ENCODE results near the gene GABARAP.
"Not testable (repeated sequence)": the region's sequence is repeated elsewhere in the genome, so short reads cannot be mapped to it uniquely, and the experiment has no call there.

GABARAP gene

GRCh38 chr17:7250695-7251627, 8.7 kb upstream of the GABARAP start:
- no peak for TF ChIP-seq CTCF (conservative IDR thresholded peaks at IDR 0.05; ENCODE audit: low read depth)
- H3K27ac ChIP-seq: peak overlapping the region; percentile 98
- no peak for DNase-seq (ENCODE audit: low spot score)
- ChIA-PET CTCF (interaction anchor here (0.6 to 1.1 kb wide), 3 partner anchors 12 to 1126 kb away, joined by 3 to 9 read pairs (median 4); partner anchors contain the start of gene PHF23), POLR2A (ENCODE audit: low non-redundant PET) (interaction anchor here (0.7 kb wide), 1 partner anchor 9 kb away, joined by 4 read pairs; the partner anchor contains the start of gene GABARAP)

- DNase-seq (ENCODE audit: low spot score): no peak
- no peak for TF ChIP-seq CTCF (conservative IDR thresholded peaks at IDR 0.05; ENCODE audit: low read depth)
- ChIA-PET CTCF (interaction anchor here (1.2 kb wide), 1 partner anchor 8 kb away, joined by 5 read pairs; no protein-coding TSS in a partner anchor), POLR2A (ENCODE audit: low non-redundant PET) (interaction anchor here (0.6 kb wide), 1 partner anchor 8 kb away, joined by 7 read pairs; no protein-coding TSS in a partner anchor)
- H3K27ac ChIP-seq: peak overlapping the region; percentile 98
Observed at GRCh38 chr17:7249830-7250229, 7.6 kb upstream of the GABARAP start.

- no peak for DNase-seq (ENCODE audit: low spot score)
- CTCF ChIA-PET: interaction anchor here (1.2 kb wide), 1 partner anchor 7 kb away, joined by 5 read pairs; no protein-coding TSS in a partner anchor
- peak overlapping the region; percentile 98 for H3K27ac ChIP-seq
- POLR2A ChIA-PET (ENCODE audit: low non-redundant PET): interaction anchor here (0.6 kb wide), 1 partner anchor 9 kb away, joined by 7 read pairs; no protein-coding TSS in a partner anchor
- no peak for TF ChIP-seq CTCF (conservative IDR thresholded peaks at IDR 0.05; ENCODE audit: low read depth)
Observed at GRCh38 chr17:7249214-7249613, 7.0 kb upstream of the GABARAP start.

GRCh38 chr17:7248796-7249195, 6.5 kb upstream of the GABARAP start:
- CTCF ChIA-PET: no interaction called here
- POLR2A ChIA-PET (ENCODE audit: low non-redundant PET): no interaction called here
- no peak for TF ChIP-seq CTCF (conservative IDR thresholded peaks at IDR 0.05; ENCODE audit: low read depth)
- no peak for DNase-seq (ENCODE audit: low spot score)
- H3K27ac ChIP-seq: peak overlapping the region; percentile 98

GRCh38 chr17:7246779-7247178, 4.5 kb upstream of the GABARAP start:
- TF ChIP-seq CTCF (conservative IDR thresholded peaks at IDR 0.05; ENCODE audit: low read depth): no peak
- ChIA-PET POLR2A (ENCODE audit: low non-redundant PET) (no interaction called here), CTCF (no interaction called here)
- DNase-seq (ENCODE audit: low spot score): no peak
- peak overlapping the region; percentile 28 for H3K27ac ChIP-seq

GRCh38 chr17:7243838-7244237, 1.6 kb upstream of the GABARAP start:
- DNase-seq (ENCODE audit: low spot score); CTCF ChIA-PET; POLR2A ChIA-PET (ENCODE audit: low non-redundant PET): not testable (repeated sequence)
- H3K27ac ChIP-seq: peak overlapping the region; percentile 90

GRCh38 chr17:7243453-7243729, 1.1 kb upstream of the GABARAP start:
- no peak for TF ChIP-seq CTCF (conservative IDR thresholded peaks at IDR 0.05; ENCODE audit: low read depth)
- CTCF ChIA-PET: no interaction called here

More at GRCh38 chr17:7243453-7243729, 1.1 kb upstream of the GABARAP start:
- peak overlapping the region; percentile 90 for H3K27ac ChIP-seq
- DNase-seq (ENCODE audit: low spot score): no peak
- POLR2A ChIA-PET (ENCODE audit: low non-redundant PET): no interaction called here

All from RWPE1 (cell line).